Psoas muscle (tissue), 8 donors: ENCODE results near the gene OLFML2B. TPM values are rescaled to one million over a fixed set of nuclear protein-coding genes. Genes with fewer than 3 reads are reported as not detected.

ENCODE experiments used
- ATAC-seq, 4 donors: fragments of 200-7000 bp; cut with Tn5 transposase; one replicate each; pipeline ENCODE4 v1.9.1; 2020; ENCODE audit warnings: moderate library complexity in 3 of 4, mild to moderate bottlenecking in 2 of 4
- DNase-seq, 2 donors: peaks; one replicate each; pipeline ENCODE4 v3.0.0-alpha.2; 2020
- H3K27ac ChIP-seq: fragments of 200-600 bp; one replicate; pipeline ENCODE4 v1.8.0; 2022
- H3K27me3 ChIP-seq, 3 donors: fragments of 200-600 bp in 1 of 3; one replicate each; pipeline versions ENCODE4 v1.6.1 to v1.8.0; 2013 to 2022; ENCODE audit warnings: low read length in 2 of 3, mild to moderate bottlenecking in 2 of 3, moderate library complexity in 1 of 3; ENCODE audit not compliant: insufficient read depth in 3 of 3
- H3K36me3 ChIP-seq, 2 donors: fragments of 200-600 bp in 1 of 2; one replicate each; pipeline versions ENCODE4 v1.6.1 to v1.8.0; 2013 to 2022; ENCODE audit warnings: low read depth in 1 of 2, mild to moderate bottlenecking in 1 of 2, moderate library complexity in 1 of 2; ENCODE audit not compliant: insufficient read depth in 1 of 2
- H3K4me1 ChIP-seq: fragments of 200-600 bp; one replicate; pipeline ENCODE4 v1.8.0; 2022
- H3K4me3 ChIP-seq: fragments of 200-600 bp; one replicate; pipeline ENCODE4 v1.8.0; 2022; ENCODE audit warnings: mild to moderate bottlenecking
- H3K9me3 ChIP-seq: fragments of 200-600 bp; one replicate; pipeline ENCODE4 v1.8.0; 2022
- WGBS, 3 donors: extraction: QIAGEN DNeasy Blood & Tissue Kit; methylation state at CpG; one replicate each; pipeline versions ENCODE4 v1.1.6 to v1.1.7; 2013; 5-methylcytosine and 5-hydroxymethylcytosine counted together
- intact Hi-C, 2 donors: fragments of 100-400 bp; cut with DNase I; formaldehyde crosslinking; loops; one replicate each; pipeline versions ENCODE4 v1.11.0 to v1.14.2; 2022
- polyA plus RNA-seq, 3 donors: library from polyadenylated mRNA; stranded (reverse); fragments of 200-250 nt; gene quantifications; one replicate each; pipeline ENCODE4 v1.2.3, GENCODE V29; 2013
- total RNA-seq, 4 donors: library from RNA; stranded (reverse); fragmentation: NEBNext Ultra II Directional in 2 of 4; extraction: Animal tissue kit (Norgen Biotek cat#: 25700) in 2 of 4; gene quantifications; one replicate each; pipeline versions ENCODE4 v1.2.1 to v1.2.4, GENCODE V29; 2021 to 2023
- TF ChIP-seq, protein P1 (sequence below): fragments of 200-600 bp; IDR thresholded peaks from one replicate; pipeline ENCODE4 v1.8.0; 2022; ENCODE audit warnings: antibody characterized with exemption
- donor health status: healthy with polysubstance abuse.
- donor health status: DM: no; HTN: no; CAD: no; lungs with moderate emphysema.
- donor health status: Bipolar disorder and iron deficiency.
- donor health status: healthy.
- donor health status: DM: yes; HTN: yes; CAD: no.
- donor health status: DM: no; HTN: no; CAD: no.
- donor health status: DM: no; HTN: no; CAD: no.
- donor health status: DM: yes; HTN: yes; CAD: no.

Gene OLFML2B
- total and polyA plus RNA-seq, 7 donors: 1.4 to 9.5 (median 3.8) TPM

DNA sequence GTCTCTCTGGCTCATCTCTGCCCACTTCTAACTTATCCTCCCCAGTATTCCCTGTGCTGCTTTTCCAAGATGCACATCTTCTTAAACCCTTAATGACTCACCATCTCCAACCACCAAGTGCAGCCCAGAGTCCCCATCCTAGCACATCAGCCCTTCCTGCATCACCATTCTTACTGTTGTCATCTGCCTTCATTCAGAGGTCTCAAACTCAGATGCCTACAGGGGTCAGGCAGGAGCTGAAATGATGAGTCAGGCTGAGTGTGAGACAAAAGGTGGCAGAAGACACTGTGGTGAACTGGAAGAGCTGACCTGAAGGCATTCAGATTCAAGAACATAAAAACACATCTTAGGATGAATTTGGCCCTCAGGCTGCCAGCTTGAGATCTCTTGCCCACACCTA is 34.6 kb downstream of the OLFML2B start:
- TF ChIP-seq, protein P1, sequence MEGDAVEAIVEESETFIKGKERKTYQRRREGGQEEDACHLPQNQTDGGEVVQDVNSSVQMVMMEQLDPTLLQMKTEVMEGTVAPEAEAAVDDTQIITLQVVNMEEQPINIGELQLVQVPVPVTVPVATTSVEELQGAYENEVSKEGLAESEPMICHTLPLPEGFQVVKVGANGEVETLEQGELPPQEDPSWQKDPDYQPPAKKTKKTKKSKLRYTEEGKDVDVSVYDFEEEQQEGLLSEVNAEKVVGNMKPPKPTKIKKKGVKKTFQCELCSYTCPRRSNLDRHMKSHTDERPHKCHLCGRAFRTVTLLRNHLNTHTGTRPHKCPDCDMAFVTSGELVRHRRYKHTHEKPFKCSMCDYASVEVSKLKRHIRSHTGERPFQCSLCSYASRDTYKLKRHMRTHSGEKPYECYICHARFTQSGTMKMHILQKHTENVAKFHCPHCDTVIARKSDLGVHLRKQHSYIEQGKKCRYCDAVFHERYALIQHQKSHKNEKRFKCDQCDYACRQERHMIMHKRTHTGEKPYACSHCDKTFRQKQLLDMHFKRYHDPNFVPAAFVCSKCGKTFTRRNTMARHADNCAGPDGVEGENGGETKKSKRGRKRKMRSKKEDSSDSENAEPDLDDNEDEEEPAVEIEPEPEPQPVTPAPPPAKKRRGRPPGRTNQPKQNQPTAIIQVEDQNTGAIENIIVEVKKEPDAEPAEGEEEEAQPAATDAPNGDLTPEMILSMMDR: no peak
- DNase-seq (no peak), ATAC-seq (no peak)
- H3K9me3 ChIP-seq: no peaks in the 10 kb centered on the region
- no peaks in the 10 kb centered on the region for H3K36me3 ChIP-seq
- no peak overlapping the region for H3K27ac ChIP-seq
- no peak overlapping the region for H3K4me3 ChIP-seq
- H3K27me3 ChIP-seq: peaks cover 0 to 6% (median 0%) of the 10 kb centered on the region in 3 donors
- intact Hi-C loops: no loop called here
- no peaks in the 10 kb centered on the region for H3K4me1 ChIP-seq

DNA sequence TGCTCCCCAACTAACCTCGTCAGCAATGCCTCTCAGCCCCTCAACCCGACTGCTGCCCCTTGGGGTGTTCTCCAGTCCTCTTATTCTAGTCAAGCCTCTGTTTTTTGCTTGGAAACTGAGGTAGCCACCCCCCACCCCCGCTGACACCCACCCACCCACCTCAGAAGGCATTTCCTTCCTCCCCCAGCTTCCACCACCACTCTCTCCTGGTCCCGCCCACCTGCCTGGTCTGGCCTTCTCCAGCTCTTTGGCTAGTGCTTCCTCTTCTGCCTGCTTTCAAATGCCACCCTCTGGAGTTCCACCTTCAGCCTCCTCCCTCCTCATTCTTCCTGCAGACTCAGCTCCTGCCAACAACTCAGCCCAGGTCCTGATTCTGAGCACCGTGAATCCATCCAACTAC is 35.3 kb downstream of the OLFML2B start:
- TF ChIP-seq, protein P1: no peak
- H3K4me1 ChIP-seq: no peaks in the 10 kb centered on the region
- DNase-seq: no peak
- peaks cover 0 to 6% (median 0%) of the 10 kb centered on the region in 3 donors for H3K27me3 ChIP-seq
- 68 to 77% (median 73%) methylated on average over 5 of the region's 5 CpGs for WGBS, 3 donors
- no peak overlapping the region for H3K4me3 ChIP-seq
- no peak for ATAC-seq
- no peak overlapping the region for H3K27ac ChIP-seq
- intact Hi-C loops: no loop called here
- H3K9me3 ChIP-seq: no peaks in the 10 kb centered on the region
- no peaks in the 10 kb centered on the region for H3K36me3 ChIP-seq

DNA sequence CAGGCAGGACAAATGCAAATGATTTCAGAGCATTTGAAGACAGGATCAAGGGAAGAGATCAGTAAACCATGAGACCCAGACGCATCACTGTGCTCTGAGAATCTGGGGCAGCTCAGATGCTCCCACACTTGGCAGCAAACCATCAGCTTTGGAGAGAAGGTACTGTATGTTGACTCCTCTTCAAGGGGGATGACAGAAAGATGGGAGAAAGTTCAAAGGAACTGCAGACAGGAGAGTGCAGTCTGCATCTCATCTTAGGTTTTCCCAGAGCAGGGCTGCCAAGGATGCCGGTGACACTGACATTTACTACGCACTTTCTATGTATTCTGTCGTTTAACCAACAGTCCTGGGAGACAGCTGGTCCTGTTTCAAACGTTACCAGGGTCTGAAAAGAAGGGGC is 35.8 kb downstream of the OLFML2B start:
- H3K4me1 ChIP-seq: no peaks in the 10 kb centered on the region
- ATAC-seq (no peak), DNase-seq (no peak)
- TF ChIP-seq, protein P1: no peak
- H3K27ac ChIP-seq: no peak overlapping the region
- no peak overlapping the region for H3K4me3 ChIP-seq
- no peaks in the 10 kb centered on the region for H3K36me3 ChIP-seq
- H3K27me3 ChIP-seq: peaks cover 0 to 6% (median 0%) of the 10 kb centered on the region in 3 donors
- H3K9me3 ChIP-seq: no peaks in the 10 kb centered on the region
- intact Hi-C loops: no loop called here
- 45 to 72% (median 51%) methylated on average over 5 of the region's 5 CpGs for WGBS, 3 donors

DNA sequence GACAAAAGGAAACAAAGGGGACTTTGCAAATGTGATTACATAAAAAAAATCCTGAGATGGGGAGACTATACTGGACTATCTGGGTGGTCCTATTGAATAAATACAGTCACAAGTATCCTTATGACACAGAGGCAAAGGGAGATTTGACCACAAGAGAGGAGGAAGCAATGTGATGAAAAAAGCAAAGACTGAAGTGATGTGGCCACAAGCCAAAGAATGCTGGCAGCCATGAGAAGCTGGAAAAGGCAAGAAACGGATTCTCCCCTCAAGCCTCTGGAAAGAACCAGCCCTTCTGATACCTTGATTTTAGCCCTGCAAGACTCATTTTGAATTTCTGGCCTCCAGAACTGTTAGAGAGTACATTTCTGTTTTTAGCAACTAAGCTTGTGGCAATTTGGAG is 36.4 kb downstream of the OLFML2B start:
- WGBS, 3 donors: 60 to 81% (median 67%) methylated on average over 1 of the region's 1 CpG
- no peaks in the 10 kb centered on the region for H3K9me3 ChIP-seq
- ATAC-seq (no peak), DNase-seq (no peak)
- H3K4me3 ChIP-seq: no peak overlapping the region
- H3K36me3 ChIP-seq: no peaks in the 10 kb centered on the region
- TF ChIP-seq, protein P1: no peak
- peaks cover 0 to 6% (median 0%) of the 10 kb centered on the region in 3 donors for H3K27me3 ChIP-seq
- H3K4me1 ChIP-seq: no peaks in the 10 kb centered on the region
- intact Hi-C loops: no loop called here
- H3K27ac ChIP-seq: no peak overlapping the region

DNA sequence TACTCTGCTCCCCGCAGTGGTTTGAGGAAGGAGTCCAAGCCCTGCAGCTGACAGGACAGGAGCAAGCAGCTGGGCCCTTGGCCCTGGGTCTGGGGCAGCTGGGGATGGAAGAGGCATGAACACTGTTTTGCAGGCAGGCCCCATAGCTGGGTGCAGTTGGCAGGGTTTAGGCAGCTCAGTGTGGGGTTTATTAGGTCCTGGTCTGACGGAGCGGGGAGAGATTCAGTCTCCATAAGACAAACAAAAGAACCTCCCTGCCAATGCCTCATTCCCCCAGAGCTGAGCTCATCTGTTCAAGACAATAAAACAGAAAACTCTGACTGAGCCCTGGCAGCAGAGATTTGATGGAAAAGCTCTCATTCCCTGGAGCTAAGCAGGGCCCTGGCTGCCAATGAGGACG is 37.3 kb downstream of the OLFML2B start:
- Histone ChIP-seq H3K36me3 (no peaks in the 10 kb centered on the region), H3K4me3 (no peak overlapping the region), H3K27me3 (peaks cover 0 to 6% (median 0%) of the 10 kb centered on the region in 3 donors), H3K27ac (no peak overlapping the region), H3K9me3 (no peaks in the 10 kb centered on the region), H3K4me1 (no peaks in the 10 kb centered on the region)
- intact Hi-C loops: no loop called here
- 30 to 51% (median 37%) methylated on average over 4 of the region's 4 CpGs for WGBS, 3 donors
- TF ChIP-seq, protein P1: no peak
- DNase-seq: peak in 1 of 2 donors; percentile 69
- ATAC-seq: peak; percentile 58 to 60 (median 60)
